Thoracic aorta (tissue), 2 donors: ENCODE data around the gene DUOX1. TPM values are rescaled to one million over a fixed set of nuclear protein-coding genes. Genes with fewer than 3 reads are reported as not detected.
A peak's percentile ranks its signal among the peaks of the same experiment; 100 is the strongest.

Experiments
- ATAC-seq: fragments of 150-250 bp; one replicate; pipeline ENCODE4 v1.8.0; 2017; ENCODE audit warnings: low read depth; ENCODE audit not compliant: insufficient number of reproducible peaks, low FRiP score
- DNase-seq: peaks from one replicate; pipeline ENCODE4 v3.0.0-alpha.2; 2020; ENCODE audit warnings: low spot score
- H3K27ac ChIP-seq, 2 donors: fragments of 200-600 bp; sonication (generic); 1 replicate in 1 of 2; 2 replicates in 1 of 2; pipeline ENCODE4 v1.5.1; 2016; ENCODE audit warnings: mild to moderate bottlenecking in 2 of 2, moderate library complexity in 2 of 2
- H3K27me3 ChIP-seq: fragments of 200-600 bp; sonication (generic); replicated peaks from 2 replicates; pipeline ENCODE4 v1.6.0; 2016; ENCODE audit warnings: mild to moderate bottlenecking; ENCODE audit not compliant: insufficient read depth
- H3K36me3 ChIP-seq: fragments of 200-600 bp; sonication (generic); one replicate; pipeline ENCODE4 v1.5.1; 2016
- H3K4me1 ChIP-seq, 2 donors: fragments of 200-600 bp; sonication (generic); 1 replicate in 1 of 2; 2 replicates in 1 of 2; pipeline versions ENCODE4 v1.5.1 to v1.6.0; 2016; ENCODE audit warnings: low read depth in 2 of 2, mild to moderate bottlenecking in 1 of 2; ENCODE audit not compliant: control insufficient read depth in 1 of 2
- H3K4me3 ChIP-seq: fragments of 200-600 bp; sonication (generic); 2 replicates; pipeline ENCODE4 v1.5.1; 2016; ENCODE audit warnings: mild to moderate bottlenecking
- H3K9me3 ChIP-seq: fragments of 200-600 bp; sonication (generic); 2 replicates; pipeline ENCODE4 v1.5.1; 2016
- total RNA-seq, 2 donors: library from RNA; depleted of rRNA; stranded (reverse); fragments of >200 nt; gene quantifications; one replicate each; pipeline versions ENCODE4 v1.1.0 to v1.2.3, GENCODE V29; 2016
- TF ChIP-seq, protein P1 (sequence below): fragments of 200-600 bp; sonication (generic); IDR thresholded peaks from one replicate; pipeline ENCODE4 v1.5.1; 2019; ENCODE audit warnings: antibody characterized with exemption

DUOX1 gene
- total RNA-seq, 2 donors from 2014 or later = 0.56 to 0.68 TPM

DNA sequence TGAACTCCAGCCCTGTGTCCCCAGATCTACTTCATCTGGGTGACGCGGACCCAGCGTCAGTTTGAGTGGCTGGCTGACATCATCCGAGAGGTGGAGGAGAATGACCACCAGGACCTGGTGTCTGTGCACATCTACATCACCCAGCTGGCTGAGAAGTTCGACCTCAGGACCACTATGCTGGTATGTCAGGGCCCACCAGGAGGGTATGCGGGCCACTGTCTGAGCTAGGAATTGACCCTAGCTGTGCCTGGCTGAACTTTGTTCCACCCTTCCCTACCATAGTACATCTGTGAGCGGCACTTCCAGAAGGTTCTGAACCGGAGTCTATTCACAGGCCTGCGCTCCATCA lies 33.7 kb downstream of the DUOX1 start:
- H3K27ac ChIP-seq = no peak overlapping the region
- H3K36me3 ChIP-seq = no peaks in the 10 kb centered on the region
- H3K27me3 ChIP-seq = no peaks in the 10 kb centered on the region
- H3K4me3 ChIP-seq = no peak overlapping the region
- TF ChIP-seq, protein P1, sequence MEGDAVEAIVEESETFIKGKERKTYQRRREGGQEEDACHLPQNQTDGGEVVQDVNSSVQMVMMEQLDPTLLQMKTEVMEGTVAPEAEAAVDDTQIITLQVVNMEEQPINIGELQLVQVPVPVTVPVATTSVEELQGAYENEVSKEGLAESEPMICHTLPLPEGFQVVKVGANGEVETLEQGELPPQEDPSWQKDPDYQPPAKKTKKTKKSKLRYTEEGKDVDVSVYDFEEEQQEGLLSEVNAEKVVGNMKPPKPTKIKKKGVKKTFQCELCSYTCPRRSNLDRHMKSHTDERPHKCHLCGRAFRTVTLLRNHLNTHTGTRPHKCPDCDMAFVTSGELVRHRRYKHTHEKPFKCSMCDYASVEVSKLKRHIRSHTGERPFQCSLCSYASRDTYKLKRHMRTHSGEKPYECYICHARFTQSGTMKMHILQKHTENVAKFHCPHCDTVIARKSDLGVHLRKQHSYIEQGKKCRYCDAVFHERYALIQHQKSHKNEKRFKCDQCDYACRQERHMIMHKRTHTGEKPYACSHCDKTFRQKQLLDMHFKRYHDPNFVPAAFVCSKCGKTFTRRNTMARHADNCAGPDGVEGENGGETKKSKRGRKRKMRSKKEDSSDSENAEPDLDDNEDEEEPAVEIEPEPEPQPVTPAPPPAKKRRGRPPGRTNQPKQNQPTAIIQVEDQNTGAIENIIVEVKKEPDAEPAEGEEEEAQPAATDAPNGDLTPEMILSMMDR = no peak
- H3K9me3 ChIP-seq = no peaks in the 10 kb centered on the region
- DNase-seq (no peak), ATAC-seq (no peak)
- H3K4me1 ChIP-seq = peaks cover 0 to 34% of the 10 kb centered on the region in 2 donors

GRCh38 chr15:45164914-45165313 lies 35.1 kb downstream of the DUOX1 start:
- no peak for ATAC-seq
- Histone ChIP-seq H3K27me3 (no peaks in the 10 kb centered on the region), H3K27ac (no peak overlapping the region), H3K4me1 (peaks cover 0 to 34% of the 10 kb centered on the region in 2 donors), H3K9me3 (no peaks in the 10 kb centered on the region), H3K4me3 (no peak overlapping the region), H3K36me3 (no peaks in the 10 kb centered on the region)
- no peak for DNase-seq
- TF ChIP-seq, protein P1 = no peak

DNA sequence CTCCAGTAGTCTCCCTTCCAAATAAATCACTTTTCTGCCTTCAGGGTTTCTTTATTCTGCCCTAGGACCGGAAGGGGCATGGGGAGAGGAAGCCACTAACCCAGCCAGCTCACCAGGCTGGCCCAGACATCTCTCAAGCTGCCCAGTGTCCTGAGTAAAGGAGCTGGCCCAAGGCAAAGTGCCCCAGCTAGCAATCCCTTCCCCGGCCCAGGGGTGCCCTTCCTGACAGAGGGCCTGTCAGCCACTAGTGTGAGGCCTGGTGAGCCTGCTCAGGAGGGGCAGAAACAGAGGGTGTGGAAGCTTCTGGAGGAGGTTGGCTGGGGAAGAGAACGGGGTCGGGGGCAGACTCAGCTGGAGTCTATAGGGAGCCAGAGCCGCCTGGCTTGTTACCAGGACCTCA lies 35.7 kb downstream of the DUOX1 start:
- Histone ChIP-seq H3K27me3 (no peaks in the 10 kb centered on the region), H3K4me1 (peaks cover 0 to 34% of the 10 kb centered on the region in 2 donors), H3K27ac (peak overlapping the region; percentile 97 to 98), H3K36me3 (no peaks in the 10 kb centered on the region), H3K9me3 (no peaks in the 10 kb centered on the region), H3K4me3 (no peak overlapping the region)
- DNase-seq (no peak), ATAC-seq (no peak)
- TF ChIP-seq, protein P1 = no peak

- H3K27ac ChIP-seq = peak overlapping the region; percentile 97 to 98
- DNase-seq (peak; percentile 66), ATAC-seq (peak; percentile 60)
- no peaks in the 10 kb centered on the region for H3K27me3 ChIP-seq
- TF ChIP-seq, protein P1 = peak; percentile 75
- no peaks in the 10 kb centered on the region for H3K36me3 ChIP-seq
- H3K4me3 ChIP-seq = peak overlapping the region; percentile 79
- peaks cover 0 to 34% of the 10 kb centered on the region in 2 donors for H3K4me1 ChIP-seq
- no peaks in the 10 kb centered on the region for H3K9me3 ChIP-seq
Measured at GRCh38 chr15:45166834-45167630, 37.2 kb downstream of the DUOX1 start.

GRCh38 chr15:45167631-45168205 lies 37.9 kb downstream of the DUOX1 start:
- TF ChIP-seq, protein P1 = no peak
- peak overlapping the region; percentile 79 for H3K4me3 ChIP-seq
- no peaks in the 10 kb centered on the region for H3K27me3 ChIP-seq
- H3K4me1 ChIP-seq = peaks cover 0 to 30% of the 10 kb centered on the region in 2 donors
- no peaks in the 10 kb centered on the region for H3K9me3 ChIP-seq
- H3K36me3 ChIP-seq = no peaks in the 10 kb centered on the region
- DNase-seq = no peak
- no peak for ATAC-seq
- peak overlapping the region; percentile 97 to 98 for H3K27ac ChIP-seq
